Measurements from ENCODE around the gene WRAP73. TPM values are rescaled to one million over a fixed set of nuclear protein-coding genes. Genes with fewer than 3 reads are reported as not detected.

The WRAP73 gene
- total and polyA plus RNA-seq, 12 donors: 7.5 to 16.5 (median 10.3) TPM

DNA sequence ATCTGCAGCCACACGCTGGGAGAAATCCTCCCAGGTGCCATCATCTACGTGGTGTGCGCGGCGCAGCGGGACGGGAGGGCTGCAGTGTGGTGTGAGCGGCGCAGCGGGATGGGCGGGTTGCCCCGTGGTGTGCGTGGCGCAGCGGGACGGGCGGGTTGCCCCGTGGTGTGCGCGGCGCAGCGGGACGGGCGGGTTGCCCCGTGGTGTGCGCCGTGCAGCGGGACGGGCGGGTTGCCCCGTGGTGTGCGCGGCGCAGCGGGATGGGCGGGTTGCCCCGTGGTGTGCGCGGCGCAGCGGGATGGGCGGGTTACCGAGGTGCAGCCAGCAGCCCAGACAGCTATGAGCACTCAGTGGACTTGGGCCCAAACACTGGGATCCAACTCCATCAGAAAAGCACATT lies 4.7 kb downstream of the WRAP73 start:
- Histone ChIP-seq H3K9me3 (no peaks in the 10 kb centered on the region), H3K4me3 (no peak overlapping the region), H3K36me3 (peaks cover 0 to 65% (median 14%) of the 10 kb centered on the region in 9 donors), H3K27me3 (peaks cover 0 to 2% (median under 1%) of the 10 kb centered on the region in 7 donors), H3K4me1 (peaks cover 5 to 17% (median 12%) of the 10 kb centered on the region in 9 donors), H3K27ac (no peak overlapping the region)
- no peak for ATAC-seq
- intact Hi-C loops (cut with DNase I): no loop called here
- no peak for DNase-seq
- TF ChIP-seq, protein P1, sequence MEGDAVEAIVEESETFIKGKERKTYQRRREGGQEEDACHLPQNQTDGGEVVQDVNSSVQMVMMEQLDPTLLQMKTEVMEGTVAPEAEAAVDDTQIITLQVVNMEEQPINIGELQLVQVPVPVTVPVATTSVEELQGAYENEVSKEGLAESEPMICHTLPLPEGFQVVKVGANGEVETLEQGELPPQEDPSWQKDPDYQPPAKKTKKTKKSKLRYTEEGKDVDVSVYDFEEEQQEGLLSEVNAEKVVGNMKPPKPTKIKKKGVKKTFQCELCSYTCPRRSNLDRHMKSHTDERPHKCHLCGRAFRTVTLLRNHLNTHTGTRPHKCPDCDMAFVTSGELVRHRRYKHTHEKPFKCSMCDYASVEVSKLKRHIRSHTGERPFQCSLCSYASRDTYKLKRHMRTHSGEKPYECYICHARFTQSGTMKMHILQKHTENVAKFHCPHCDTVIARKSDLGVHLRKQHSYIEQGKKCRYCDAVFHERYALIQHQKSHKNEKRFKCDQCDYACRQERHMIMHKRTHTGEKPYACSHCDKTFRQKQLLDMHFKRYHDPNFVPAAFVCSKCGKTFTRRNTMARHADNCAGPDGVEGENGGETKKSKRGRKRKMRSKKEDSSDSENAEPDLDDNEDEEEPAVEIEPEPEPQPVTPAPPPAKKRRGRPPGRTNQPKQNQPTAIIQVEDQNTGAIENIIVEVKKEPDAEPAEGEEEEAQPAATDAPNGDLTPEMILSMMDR (IDR thresholded peaks at IDR 0.05): no peak
- WGBS, 2 donors: 94 to 95% methylated on average over 37 to 43 of the region's 43 CpGs

DNA sequence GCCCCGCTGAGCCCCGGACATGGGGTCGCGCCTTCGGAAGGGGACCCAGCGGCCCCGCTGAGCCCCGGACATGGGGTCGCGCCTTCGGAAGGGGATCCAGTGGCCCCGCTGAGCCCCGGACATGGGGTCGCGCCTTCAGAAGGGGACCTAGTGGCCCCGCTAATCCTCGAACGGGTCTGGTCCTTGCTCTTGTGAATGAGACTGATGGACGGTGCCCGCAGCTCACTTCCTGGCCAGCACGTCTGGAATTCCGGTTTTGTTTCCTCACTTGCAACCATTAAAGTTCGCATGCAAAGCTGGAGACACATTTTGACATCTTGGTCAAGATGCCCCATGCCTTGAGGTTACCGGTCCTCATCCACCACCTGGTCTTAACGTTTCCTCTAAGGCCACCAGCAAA lies 5.6 kb downstream of the WRAP73 start:
- peaks cover 0 to 74% (median 14%) of the 10 kb centered on the region in 9 donors for H3K36me3 ChIP-seq
- TF ChIP-seq, protein P1 (IDR thresholded peaks at IDR 0.05): no peak
- intact Hi-C loops (cut with DNase I): no loop called here

DNA sequence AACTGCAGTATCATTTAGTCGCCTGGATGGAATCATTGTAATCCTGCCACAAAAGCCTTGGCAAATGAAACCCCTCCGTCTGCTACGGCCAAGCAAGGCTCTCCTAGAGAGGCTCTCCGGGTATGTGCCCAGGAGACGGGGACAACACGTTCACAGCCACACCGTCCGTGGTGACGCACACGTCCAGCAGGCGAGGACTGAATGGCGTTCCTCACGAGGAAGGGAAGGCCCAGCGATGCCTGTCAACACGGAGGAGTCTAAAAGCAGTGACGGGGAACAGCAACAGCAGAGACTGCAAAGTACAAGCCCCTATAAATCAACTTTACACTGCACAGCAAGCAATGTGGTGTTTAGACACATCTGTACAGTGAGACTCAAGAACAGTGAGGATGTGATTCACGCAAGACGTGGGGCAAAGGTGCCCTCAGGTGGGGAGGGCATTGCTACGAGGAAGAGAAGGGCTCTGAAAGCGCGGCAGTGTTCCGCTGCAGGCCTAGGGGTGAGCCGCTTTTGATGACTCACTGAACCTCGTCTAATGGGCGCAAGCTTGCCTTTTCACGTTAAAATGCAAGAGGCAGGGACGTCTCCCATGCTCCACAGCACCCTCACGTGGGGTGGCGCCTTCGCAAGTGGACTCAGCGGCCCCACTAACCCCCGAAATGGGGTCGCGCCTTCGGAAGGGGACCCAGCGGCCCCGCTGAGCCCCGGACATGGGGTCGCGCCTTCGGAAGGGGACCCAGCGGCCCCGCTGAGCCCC lies 6.8 kb downstream of the WRAP73 start:
- intact Hi-C loops (cut with DNase I): no loop called here

More for the DNA sequence above, 5.6 kb downstream of the WRAP73 start:
- no peaks in the 10 kb centered on the region for H3K9me3 ChIP-seq
- DNase-seq (no peak), ATAC-seq (no peak)
- H3K4me1 ChIP-seq: peaks cover 2 to 12% (median 7%) of the 10 kb centered on the region in 9 donors
- H3K27me3 ChIP-seq: no peaks in the 10 kb centered on the region
- H3K27ac ChIP-seq: no peak overlapping the region
- no peak overlapping the region for H3K4me3 ChIP-seq
- 93 to 95% methylated on average over 15 to 19 of the region's 25 CpGs for WGBS, 2 donors

DNA sequence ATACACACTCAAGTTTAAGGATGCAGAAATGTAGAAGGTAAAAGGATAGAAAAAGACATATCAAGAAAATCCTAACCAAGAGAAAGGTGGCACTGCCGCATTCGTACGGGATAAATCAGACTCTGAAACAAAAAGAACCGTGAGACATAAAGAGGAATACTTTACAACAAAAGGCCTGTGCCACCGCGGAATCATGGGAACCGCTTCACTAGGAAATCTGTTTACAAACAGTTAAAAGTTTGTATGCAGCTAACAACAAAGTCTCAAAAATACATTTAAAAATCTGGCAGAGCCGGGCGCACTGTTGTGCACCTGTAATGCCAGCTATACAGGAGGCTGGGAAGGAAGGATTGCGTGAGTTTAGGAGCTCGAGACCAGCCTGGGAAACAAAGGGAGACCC lies 8.1 kb downstream of the WRAP73 start:
- WGBS, 2 donors: 95 to 96% methylated on average over 11 of the region's 11 CpGs
- intact Hi-C loops (cut with DNase I): no loop called here

More for the DNA sequence above, 6.8 kb downstream of the WRAP73 start:
- peaks cover 0 to 85% (median 16%) of the 10 kb centered on the region in 9 donors for H3K36me3 ChIP-seq
- H3K27ac ChIP-seq: no peak overlapping the region
- ATAC-seq (no peak), DNase-seq (no peak)
- no peak overlapping the region for H3K4me3 ChIP-seq
- H3K27me3 ChIP-seq: no peaks in the 10 kb centered on the region
- no peaks in the 10 kb centered on the region for H3K9me3 ChIP-seq
- 89 to 91% methylated on average over 39 to 41 of the region's 43 CpGs for WGBS, 2 donors
- peaks cover 0 to under 1% (median 0%) of the 10 kb centered on the region in 9 donors for H3K4me1 ChIP-seq
- TF ChIP-seq, protein P1 (IDR thresholded peaks at IDR 0.05): no peak

More for the DNA sequence above, 8.1 kb downstream of the WRAP73 start:
- no peak for DNase-seq
- Histone ChIP-seq H3K27me3 (no peaks in the 10 kb centered on the region), H3K36me3 (peaks cover 0 to 85% (median 27%) of the 10 kb centered on the region in 9 donors), H3K4me1 (no peaks in the 10 kb centered on the region), H3K9me3 (no peaks in the 10 kb centered on the region), H3K4me3 (no peak overlapping the region), H3K27ac (no peak overlapping the region)
- TF ChIP-seq, protein P1 (IDR thresholded peaks at IDR 0.05): no peak
- ATAC-seq: no peak
